T-helper 1 cell treated with Interleukin-12 subunit alpha and Interleukin-12 subunit beta and Interleukin-4 antibody, amounts not matched to agents 30 ng/mL and 1 ng/mL, for 36 hours (primary cell): ENCODE measurements around the gene CHST11. TPM values are rescaled to one million over a fixed set of nuclear protein-coding genes. Genes with fewer than 3 reads are reported as not detected.

Experiments used
- intact Hi-C: fragments of 100-400 bp; cut with micrococcal nuclease; formaldehyde crosslinking; loops from one replicate; pipeline ENCODE4 v1.15.1; 2024
- total RNA-seq: library from RNA; stranded (reverse); gene quantifications from 2 replicates; pipeline ENCODE4 v1.2.3, GENCODE V29; 2022

Gene CHST11
- total RNA-seq, 1 donor from 2014 or later = 122 TPM

DNA sequence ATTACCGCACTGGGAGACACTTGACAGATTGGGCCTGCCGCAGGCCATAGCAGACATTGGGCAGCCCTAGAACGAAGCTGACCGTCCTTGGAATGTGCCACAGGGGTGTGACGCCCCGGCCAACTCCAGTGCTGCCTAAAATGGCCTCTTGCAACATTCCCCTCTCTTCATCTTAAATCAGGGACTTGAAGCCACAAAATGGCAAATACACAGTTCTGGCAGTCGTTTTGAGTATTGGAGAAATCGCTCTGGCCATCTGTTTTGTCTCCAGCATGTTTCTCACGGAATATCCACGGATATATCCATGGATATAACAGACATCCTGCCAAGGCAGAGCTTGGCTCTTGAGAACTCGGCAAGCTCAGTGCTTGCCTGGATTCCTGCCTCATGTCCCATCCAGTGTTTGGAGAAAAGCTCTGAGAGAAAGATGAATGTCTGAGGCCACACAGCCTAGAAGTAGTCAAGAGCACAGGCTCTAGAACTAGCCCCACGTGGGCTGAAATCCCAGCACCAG lies 158.4 kb downstream of the CHST11 start:
- intact Hi-C loops = no loop called here

DNA sequence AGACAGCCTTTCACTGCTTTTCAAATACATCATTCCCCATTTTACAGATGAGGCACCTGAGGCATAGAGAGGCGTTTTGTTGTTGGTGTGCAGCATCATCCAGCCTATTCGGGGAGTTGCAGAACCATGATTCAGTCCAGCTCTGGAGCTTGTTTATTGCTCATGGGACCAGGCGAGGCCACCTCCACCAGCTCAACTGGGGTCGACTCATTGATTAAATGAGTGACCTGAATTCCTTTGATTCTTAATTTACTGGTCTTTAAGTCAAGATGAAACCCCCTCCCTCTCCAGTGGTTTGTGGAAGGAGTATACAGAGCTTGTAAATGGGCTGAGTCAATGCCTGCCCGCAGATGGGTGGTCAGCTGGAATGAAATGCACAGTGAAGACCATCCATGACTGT lies 161.9 kb downstream of the CHST11 start:
- intact Hi-C loops = no loop called here

DNA sequence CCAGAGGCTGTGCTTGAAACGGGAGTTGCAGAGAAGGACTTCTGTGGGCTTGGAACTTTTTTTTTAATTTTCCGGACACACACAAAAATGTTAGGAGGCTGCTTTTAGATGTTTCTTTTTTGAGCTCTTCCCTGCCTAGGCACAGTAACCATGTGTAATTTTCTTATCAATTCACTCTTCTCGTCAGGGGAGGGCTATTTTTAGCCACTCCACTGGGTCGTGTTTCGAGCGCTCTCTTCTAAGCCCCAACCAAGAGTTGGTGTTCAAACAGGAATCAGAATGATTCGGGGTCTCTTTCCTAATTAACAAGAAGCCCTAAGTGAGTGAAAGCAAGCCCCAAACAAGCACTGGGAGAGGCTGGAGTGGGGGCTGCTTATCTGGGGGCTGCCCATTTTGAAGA lies 162.6 kb downstream of the CHST11 start:
- intact Hi-C loops = no loop called here

DNA sequence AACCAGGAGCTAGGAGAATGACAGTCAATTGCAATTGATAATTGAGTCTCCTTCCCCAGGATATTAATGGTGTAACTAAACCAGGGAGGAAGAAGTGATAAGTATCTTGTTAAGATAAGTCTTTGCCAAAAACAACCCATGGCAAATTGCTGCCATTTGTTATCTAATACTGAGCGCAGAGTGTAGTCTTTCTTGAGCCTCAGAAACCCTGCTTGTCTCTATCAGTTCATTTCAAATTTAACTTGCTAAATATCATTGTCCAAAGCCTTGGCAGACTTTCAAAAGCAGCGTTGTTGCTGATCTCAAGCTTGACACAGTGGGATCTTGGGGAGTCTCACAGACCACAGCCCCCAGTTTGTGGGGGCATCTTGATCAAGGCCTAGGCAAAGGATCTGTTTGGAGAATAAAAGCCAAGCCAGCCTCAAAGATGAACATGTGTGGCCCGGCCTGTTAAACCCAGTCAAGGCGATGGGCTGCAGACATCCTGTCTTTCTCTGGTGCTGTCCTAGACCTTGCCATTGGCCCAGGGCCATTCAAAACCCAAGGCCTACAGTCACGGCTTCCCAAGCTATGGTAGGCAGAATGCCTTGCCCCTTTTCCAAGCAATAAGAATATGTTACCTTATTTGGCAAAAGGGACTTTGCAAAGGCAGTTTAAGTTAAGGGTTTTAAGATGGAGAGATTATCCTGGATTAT lies 164.2 kb downstream of the CHST11 start:
- intact Hi-C loops = no loop called here

DNA sequence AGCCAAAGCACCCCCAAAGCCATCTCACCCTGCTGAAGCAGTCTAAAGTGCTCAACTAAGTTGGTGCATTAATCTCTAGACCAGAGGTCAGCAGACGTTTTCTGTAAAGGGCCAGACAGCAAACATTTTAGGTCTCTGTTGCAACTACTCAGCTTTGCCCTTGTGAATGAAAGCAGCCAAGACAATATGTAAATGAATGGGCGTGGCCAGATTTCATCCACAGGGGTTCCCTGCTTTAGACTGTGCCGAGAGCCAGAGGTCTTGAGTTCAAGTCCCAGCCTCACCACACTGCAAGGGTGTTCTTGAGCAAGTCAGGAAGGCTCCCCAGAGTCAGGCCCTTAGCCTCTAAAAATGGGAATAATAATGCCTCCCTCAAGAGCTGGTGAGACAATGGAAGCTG lies 166.2 kb downstream of the CHST11 start:
- intact Hi-C loops = no loop called here

DNA sequence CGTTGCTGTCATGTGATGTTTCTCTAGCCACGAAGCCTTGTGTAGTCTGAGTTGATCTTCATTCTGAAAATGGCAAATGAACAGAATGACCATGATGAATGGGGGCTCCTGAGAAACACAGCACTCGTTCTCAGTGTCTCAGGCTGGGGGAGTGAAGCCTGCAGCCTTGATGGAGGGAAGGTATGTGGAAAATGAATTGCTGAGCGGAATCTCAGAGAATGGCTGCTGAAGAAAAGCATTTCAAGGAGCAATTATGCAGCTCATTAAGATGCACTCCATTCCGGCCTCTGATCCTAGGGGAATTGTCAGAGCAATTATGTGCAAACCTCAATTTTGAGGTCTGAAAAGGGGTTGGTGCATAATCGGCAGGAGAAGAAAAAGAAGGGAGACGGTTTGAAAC lies 167.1 kb downstream of the CHST11 start:
- intact Hi-C loops = no loop called here

DNA sequence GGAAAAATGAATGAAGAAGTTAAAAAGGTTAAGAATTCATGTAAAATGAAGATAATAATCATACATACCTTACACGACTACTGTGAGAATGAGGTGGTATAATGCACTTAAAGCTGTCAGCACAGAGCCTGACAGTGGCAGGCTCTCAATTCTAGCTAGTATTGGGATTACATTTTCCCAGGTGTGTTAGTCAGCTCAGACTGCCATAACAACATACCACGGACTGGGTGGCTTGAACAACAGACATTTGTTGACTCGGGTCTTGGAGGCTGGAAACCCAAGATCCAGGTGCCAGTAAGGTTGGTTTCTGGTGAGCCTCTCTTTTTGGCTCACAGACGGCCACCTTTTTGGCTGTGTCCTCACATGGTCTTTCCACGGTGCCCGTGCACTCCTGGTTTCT lies 167.8 kb downstream of the CHST11 start:
- intact Hi-C loops = no loop called here

DNA sequence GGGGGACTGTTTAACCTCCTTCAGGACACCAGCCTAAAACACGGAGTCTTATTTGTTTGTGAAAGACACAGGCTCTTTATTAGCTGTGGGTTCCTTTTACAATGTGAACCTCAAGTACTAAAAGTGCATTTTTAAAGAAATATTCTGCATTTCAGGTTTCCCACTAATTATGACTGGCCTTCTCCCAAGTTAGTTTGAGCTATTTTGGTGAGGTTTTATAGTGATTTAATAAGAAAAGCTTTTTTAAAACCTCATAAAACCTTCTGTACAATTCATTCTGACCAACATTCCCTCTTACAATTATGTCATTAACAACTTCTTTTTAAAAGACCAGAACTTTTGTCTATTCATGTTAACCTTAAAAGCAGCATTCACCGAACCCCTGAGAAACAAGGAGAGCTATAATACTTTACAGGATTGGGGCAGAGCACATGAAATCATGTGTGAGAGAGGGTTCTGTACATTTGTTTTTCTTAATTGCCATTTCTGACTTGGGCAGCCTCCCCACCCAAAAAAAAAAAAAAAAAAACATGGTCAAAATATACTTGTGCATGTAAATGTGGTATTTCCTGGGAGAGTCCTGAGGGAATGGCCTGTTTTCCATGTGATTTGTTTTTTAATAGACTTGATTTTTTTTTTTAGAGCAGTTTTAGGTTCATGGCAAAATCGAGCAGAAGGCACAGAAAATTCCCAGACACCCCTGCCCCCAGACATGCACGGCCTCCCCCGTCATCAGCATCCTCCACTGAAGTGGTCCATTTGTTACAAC lies 169.5 kb downstream of the CHST11 start:
- intact Hi-C loops = no loop called here

DNA sequence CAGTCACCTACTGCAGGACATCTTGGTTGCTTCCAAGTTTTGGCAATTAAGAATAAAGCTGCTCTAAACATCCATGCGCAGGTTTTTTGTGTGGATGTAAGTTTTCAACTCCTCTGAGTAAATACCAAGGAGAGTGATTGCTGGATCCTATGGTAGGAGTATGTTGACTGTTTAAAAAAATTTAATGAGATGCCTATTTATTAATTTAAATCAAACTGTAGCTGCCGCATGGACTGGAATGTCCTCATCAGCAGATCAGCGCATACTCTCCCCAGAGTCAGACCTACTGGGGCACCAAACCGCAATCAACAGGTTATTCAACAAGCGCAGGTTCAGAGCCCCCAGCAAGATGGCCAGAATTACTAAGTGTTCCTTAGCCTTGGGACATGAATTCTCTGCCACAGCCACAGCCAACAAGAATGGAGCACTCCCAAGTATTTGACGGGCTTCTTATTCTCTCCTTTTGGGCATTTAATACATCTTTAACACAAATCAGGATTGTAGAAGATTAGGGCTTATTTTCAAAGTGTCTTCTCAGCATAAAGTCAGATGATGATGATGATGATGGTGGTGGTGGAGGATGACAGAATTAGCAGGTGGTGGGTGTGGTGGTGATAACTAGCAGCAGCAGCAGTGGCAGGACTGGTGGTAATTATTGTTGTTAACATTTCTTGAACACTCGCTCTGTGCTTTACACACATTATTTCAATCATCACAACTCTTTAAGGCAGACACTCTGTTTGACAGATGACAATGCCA lies 170.7 kb downstream of the CHST11 start:
- intact Hi-C loops = no loop called here

DNA sequence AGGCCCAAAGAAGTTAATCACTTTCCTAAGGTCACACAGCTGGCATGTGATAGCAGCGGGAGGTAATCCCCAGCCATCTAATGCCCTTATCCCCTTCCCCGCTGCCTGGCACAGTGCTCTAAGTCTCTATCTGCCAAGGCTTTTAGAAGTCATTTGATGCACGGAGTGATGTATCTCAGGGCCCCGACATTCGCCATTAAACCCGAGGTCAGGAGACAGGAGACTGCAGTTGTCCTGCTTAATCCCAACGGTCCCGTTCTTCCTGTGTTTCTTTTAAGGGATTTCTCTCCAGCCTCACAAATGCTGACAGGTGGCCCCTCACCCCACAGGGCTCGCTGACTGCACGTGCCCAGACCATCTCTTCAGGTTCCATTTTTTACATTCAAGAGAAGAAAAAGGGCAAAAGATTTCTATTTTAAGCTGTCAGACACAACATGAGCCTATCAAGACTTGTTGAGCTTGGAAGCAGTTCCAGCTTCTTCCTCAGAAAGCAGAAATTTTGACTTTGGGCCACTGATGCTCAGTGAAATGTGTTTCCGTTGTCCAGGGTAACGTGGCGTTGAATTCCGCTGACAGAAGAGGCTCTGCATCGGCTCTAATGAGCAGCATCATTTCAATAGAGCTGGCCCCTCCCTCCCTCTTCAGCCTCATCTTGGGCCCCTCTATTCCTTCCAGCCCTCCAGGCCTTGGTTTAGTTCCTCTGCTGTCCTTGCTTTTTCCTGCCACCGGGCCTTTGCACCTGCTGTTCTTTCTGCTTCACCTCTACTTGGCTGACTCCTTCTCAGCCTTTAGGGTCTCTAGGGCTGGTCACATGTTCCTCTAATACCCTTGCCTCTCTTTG lies 171.5 kb downstream of the CHST11 start:
- intact Hi-C loops = no loop called here

DNA sequence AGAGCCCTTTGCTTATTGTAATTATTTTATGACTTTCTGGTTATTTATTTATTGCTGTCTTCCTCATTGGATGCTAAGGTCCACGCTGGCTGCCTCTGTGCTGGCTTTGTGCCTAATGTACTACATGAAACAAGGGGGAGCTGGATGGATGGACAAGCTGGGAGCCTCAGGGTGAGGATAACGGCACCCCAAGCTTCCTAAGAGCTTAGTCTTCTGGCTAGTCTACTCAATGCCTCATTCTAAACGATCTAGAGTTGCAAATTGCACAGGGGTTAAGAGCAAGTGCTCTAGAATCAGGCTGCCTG lies 172.0 kb downstream of the CHST11 start:
- intact Hi-C loops = no loop called here

DNA sequence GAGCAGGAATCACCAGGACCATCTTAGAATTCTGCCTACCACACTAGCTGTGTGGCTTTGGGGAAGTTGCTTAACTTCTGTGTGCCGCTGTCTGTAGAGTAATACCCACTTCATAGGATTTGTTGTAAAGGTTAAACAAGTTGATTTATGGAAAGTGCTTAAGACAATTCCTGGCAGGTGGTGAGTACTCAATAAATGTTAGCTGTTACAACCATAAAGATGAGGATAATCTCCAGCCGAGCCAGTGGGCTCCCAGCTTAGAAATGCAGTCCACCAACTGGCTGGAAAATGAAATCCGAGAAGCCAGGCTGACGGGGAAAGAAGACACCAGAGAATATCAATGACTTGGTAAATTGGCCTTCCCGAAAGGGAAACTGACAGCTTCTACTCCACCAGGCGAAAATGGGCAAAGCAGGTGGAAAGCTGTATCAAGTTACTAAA lies 173.5 kb downstream of the CHST11 start:
- intact Hi-C loops = no loop called here

DNA sequence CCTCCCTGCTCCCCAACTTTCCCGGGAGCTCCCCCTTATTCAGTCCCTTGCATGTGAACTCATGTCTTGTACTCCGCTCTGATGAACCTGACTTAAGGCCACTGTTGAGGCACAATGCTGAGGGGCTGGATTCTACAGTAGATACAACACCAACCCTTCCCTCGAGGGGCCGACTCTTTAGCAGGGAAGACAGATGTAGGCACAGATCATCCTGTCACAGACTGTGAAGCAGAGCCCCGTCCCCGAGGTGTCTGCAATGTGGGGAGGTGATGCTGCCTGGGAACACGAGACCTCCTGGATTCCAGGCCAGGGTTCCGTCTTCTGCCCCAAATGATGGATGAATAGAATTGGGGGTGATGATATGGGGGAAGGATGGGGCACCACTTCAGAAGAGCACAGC lies 175.1 kb downstream of the CHST11 start:
- intact Hi-C loops = no loop called here

DNA sequence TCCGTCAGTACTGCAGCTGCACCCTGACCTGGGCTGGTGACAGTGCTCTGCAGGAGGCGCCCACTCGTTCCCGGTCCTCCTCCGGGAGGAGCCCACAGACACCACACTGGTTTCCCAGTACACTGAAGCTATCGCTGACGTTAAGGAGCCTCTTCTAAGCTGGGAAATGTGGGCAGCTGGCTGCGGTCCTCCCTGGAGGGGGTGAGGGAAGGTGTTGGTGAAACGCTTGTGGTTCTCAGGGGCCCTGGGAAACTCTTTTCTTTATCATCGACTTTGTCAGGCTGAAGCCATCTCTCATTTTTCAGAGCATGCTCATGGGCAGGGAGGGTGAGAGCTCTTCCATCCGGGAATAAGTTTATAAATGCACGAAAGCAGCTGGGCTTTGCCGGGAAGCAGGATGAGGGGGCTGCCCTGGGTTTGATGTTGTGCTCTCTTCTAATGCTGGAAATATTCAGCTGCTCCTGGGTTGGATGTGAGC lies 176.0 kb downstream of the CHST11 start:
- intact Hi-C loops = no loop called here

DNA sequence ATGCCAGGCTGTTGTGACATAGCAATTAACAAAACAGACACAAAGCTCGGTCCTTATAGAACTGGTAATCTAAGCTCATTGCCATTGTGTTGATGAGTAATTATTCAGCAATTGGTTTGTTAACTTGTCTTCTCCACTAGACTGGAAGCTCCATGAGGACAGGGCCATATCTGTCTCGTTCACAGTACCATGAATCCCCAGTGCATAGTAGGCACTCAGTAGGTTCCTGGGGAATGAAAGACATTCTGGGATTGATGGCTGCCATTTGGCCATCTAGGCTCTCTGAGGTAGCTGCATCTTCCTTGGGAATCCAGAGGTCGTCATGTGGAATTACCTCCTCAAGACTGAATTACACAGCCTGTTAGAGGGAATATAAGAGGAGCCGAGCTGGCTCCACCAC lies 177.3 kb downstream of the CHST11 start:
- intact Hi-C loops = no loop called here

DNA sequence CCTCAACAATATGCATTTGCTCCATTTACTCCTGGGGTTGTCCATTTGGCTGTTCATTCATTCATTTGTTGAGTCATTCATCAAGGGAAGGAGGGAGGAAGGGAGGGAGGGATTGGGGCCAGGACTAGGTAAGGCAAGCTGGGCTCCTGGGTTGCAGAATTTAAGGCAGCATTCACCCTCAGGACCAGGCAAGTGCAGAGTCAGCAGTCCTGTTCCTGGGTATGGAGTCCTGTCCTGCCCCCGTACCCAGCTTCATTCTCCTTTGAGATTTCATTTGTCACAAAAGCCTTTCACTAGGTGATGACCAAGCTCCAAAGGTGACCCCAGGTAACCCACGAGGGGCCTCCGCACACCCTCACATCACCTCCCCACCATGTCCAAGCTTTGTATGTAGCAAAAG lies 178.1 kb downstream of the CHST11 start:
- intact Hi-C loops = no loop called here

DNA sequence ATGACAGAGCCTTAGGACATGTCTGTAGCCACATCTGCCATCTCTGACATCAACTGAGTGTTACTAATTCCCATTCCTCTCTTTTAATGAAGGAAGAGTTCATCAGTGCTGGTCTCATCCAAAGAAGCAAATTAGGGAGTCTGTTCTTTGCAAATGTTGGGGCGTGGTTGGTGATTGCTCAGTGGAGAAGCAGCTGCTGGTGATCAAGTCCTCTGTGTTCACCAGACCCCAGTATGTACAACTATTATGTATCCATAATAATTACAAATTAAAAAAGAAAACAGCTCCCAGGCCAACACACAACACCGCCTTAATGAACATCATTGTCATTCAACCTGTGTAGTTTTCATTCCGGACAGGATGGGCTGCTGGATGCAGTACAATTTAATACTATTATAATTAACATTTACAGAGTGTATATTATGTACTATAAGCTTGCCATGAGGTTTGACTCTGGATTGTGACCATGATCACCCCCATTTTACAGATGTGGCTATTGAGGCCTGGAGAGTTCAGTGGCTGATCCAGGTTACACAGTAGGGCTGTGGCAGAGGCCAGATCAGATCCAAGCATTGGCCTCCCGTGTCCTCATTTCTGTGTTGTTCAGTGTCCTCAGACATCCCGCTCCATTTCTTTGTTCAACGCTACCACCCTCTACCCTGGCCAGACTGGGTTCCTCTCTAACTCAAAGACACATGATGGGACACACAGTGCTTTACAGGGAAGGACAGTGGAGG lies 179.0 kb downstream of the CHST11 start:
- intact Hi-C loops = no loop called here

DNA sequence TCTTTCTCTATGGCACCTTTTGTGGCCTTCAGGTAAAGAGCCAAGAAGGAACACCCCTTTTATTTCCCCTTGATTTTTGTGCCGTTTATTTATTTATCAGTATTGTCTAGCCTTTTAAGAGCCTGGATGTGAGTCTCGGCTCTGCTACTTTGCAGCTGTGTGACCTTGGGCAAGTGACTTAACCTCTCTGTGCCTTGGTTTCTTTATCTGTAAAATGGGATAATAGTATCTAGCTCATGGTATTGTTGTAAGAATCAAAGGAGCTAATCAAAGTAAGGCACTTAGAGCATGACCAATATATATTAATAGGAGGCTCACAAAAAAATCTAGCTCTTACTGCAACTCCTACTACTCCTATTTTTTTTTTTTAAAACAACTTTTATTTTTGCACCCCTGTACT lies 179.7 kb downstream of the CHST11 start:
- intact Hi-C loops = no loop called here

DNA sequence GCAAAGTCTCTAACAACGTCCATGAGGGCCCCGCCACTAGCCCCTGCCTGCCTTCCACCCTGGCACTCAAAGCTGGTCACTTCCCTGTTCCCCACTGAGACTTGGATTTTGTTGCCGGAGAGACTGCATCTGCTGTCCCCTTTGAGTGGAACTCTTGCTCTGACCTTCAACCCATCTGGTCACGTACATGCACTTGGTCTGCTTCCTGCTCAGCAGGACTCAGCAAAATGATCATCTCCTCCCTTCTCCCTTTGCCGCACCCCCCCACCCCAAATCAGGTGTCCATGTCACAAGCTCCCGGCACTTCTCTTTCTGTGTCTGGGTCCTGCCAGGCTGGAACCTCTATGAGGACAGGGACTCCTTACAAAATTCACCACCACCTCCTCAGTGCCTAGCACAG lies 180.9 kb downstream of the CHST11 start:
- intact Hi-C loops = no loop called here

DNA sequence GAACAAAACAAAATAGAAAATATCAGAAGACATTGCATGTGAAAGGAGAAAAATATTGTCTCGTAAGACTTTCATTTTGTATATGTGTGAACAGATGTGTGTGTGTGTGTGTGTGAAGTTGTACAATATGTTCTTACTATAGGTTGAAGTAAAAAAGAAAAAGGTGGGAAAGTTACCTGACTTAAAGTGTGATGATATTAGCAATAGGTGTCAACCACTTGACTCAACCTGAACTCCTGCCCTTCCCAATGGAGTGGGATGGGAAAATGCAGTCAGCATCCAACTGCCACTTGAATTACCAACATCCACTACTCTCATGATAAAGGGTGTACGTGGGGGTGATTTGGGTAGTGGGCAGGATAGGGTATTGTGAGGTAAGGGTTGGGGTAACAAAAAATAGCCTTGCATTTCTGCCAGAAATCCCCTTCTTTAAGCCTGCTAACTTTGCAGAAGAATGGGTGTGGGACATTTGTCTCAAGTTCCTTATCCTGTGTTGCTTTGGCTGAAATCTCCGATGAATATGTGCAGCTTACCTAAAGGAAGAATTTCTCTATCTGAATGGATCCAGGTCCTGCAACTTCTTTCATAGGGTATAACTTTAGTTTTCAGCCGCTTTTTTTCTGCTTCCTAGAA lies 181.6 kb downstream of the CHST11 start:
- intact Hi-C loops = no loop called here
